Endothelial cell of umbilical vein (primary cell): Measurements from ENCODE around the gene SPIB. TPM values are rescaled to one million over a fixed set of nuclear protein-coding genes. Genes with fewer than 3 reads are reported as not detected.

Experiments
- BruUV-seq: library from RNA; stranded (reverse); fragments of 400-500 nt; replicated peaks from 2 replicates; lab custom pipeline; 2021; lab: Mats Ljungman, UMichigan
- CTCF ChIA-PET: fragments of 300-600, 350-600 bp; sonication (Branson Sonifier 250); formaldehyde crosslinking; loops from one replicate; lab custom pipeline; 2021; ENCODE audit warnings: antibody characterized with exemption, inconsistent platforms; lab: Charles Lee
- POLR2A ChIA-PET: fragments of 300-600, 350-600 bp; sonication (Branson Sonifier 250); formaldehyde crosslinking; loops from one replicate; lab custom pipeline; 2021; ENCODE audit warnings: antibody characterized with exemption, inconsistent platforms; lab: Charles Lee
- DNase-seq: peaks from one replicate; pipeline ENCODE4 v3.0.0-alpha.2; 2011; ENCODE audit warnings: low read depth, low spot score
- FAIRE-seq: peaks from 2 replicates; lab custom pipeline; 2011; peaks lifted over from hg19 to GRCh38; lab: Jason Lieb, UNC
- H2AFZ ChIP-seq: 2 replicates; pipeline ENCODE4 v1.6.0; 2012; ENCODE audit warnings: low read depth, low read length, control low read depth, inconsistent platforms
- H3K27ac ChIP-seq: 2 replicates; pipeline ENCODE4 v1.5.1; 2011; ENCODE audit warnings: low read depth, mild to moderate bottlenecking, control low read depth, low read length, moderate library complexity; ENCODE audit not compliant: insufficient read depth
- H3K27me3 ChIP-seq, 2 experiments: 2 replicates each; pipeline versions ENCODE4 v1.6.0 to v1.6.1; 2011; ENCODE audit warnings: low read length in 2 of 2, mixed read lengths in 1 of 2; ENCODE audit not compliant: control insufficient read depth in 2 of 2, insufficient read depth in 2 of 2
- H3K36me3 ChIP-seq, 2 experiments: 2 replicates in 1 of 2; 3 replicates in 1 of 2; pipeline ENCODE4 v1.5.1; 2011; ENCODE audit warnings: low read length in 2 of 2, mild to moderate bottlenecking in 1 of 2, moderate library complexity in 1 of 2; ENCODE audit not compliant: control insufficient read depth in 2 of 2, insufficient read depth in 2 of 2; ENCODE audit errors: extremely low read depth in 1 of 2
- H3K4me1 ChIP-seq: 3 replicates; pipeline ENCODE4 v1.5.1; 2011; ENCODE audit warnings: mild to moderate bottlenecking, low read length; ENCODE audit not compliant: control insufficient read depth, insufficient read depth; ENCODE audit errors: extremely low read depth
- H3K4me2 ChIP-seq: 2 replicates; pipeline ENCODE4 v1.6.1; 2011; ENCODE audit warnings: low read length, control low read depth, mixed read lengths; ENCODE audit not compliant: insufficient read depth
- H3K4me3 ChIP-seq, 3 experiments: fragments of 200-600 bp in 1 of 3; sonication (generic), shearing (Covaris generic) in 1 of 3; replicated peaks in 1 of 3; 2 replicates each; pipeline ENCODE4 v1.5.1; 2011 to 2016; ENCODE audit warnings: control low read depth in 3 of 3, low read length in 3 of 3, mild to moderate bottlenecking in 2 of 3, inconsistent platforms in 1 of 3, low read depth in 1 of 3, moderate library complexity in 1 of 3; ENCODE audit not compliant: insufficient read depth in 1 of 3
- H3K79me2 ChIP-seq: 2 replicates; pipeline ENCODE4 v1.6.0; 2012; ENCODE audit warnings: low read length, inconsistent platforms; ENCODE audit not compliant: control insufficient read depth, insufficient read depth
- H3K9ac ChIP-seq: replicated peaks from 2 replicates; pipeline ENCODE3; 2011; ENCODE audit warnings: low read length, control low read depth; ENCODE audit not compliant: insufficient read depth; ENCODE audit errors: extremely low read depth
- H3K9me1 ChIP-seq: replicated peaks from 3 replicates; pipeline ENCODE4 v1.6.0; 2011; ENCODE audit warnings: mild to moderate bottlenecking, low read length; ENCODE audit not compliant: control insufficient read depth, insufficient read depth; ENCODE audit errors: extremely low read depth
- H3K9me3 ChIP-seq: replicated peaks from 2 replicates; pipeline ENCODE4 v1.5.1; 2012; ENCODE audit warnings: low read length, inconsistent platforms; ENCODE audit not compliant: control insufficient read depth, insufficient read depth
- H4K20me1 ChIP-seq: replicated peaks from 2 replicates; pipeline ENCODE3; 2011; ENCODE audit warnings: mild to moderate bottlenecking, low read length; ENCODE audit not compliant: control insufficient read depth, insufficient read depth; ENCODE audit errors: extremely low read depth
- CTCF ChIP-seq, 2 donors: IDR thresholded peaks; 1 replicate in 1 of 2; 2 replicates in 1 of 2; pipeline ENCODE4 v1.5.1; 2011; ENCODE audit warnings: low read length in 2 of 2, mild to moderate bottlenecking in 2 of 2, moderate library complexity in 2 of 2, control low read depth in 1 of 2, inconsistent platforms in 1 of 2, low read depth in 1 of 2; ENCODE audit not compliant: insufficient read depth in 1 of 2; ENCODE audit errors: extremely low read depth in 1 of 2
- EZH2 ChIP-seq: IDR thresholded peaks from 2 replicates; pipeline ENCODE4 v1.6.1; 2012; ENCODE audit warnings: borderline replicate concordance, low read depth, mild to moderate bottlenecking, moderate library complexity, low read length, inconsistent platforms; ENCODE audit not compliant: severe bottlenecking
- MYC ChIP-seq: IDR thresholded peaks from one replicate; pipeline ENCODE4 v1.6.1; 2011; ENCODE audit warnings: mild to moderate bottlenecking, low read depth, low read length
- POLR2A ChIP-seq: IDR thresholded peaks from 2 replicates; pipeline ENCODE4 v1.6.1; 2012; ENCODE audit warnings: low read depth, mild to moderate bottlenecking, control low read depth, low read length
- dilution Hi-C: fragments of 300-500 bp; cut with MboI; formaldehyde crosslinking; loops from one replicate; pipeline ENCODE4 v1.15.0; 2019; ENCODE audit warnings: low sequenced_read_pairs; ENCODE audit not compliant: extremely low pct_ligation_motif_present
- intact Hi-C: fragments of 100-400 bp; cut with micrococcal nuclease; formaldehyde crosslinking; loops from one replicate; pipeline ENCODE4 v1.10.0; 2022
- polyA plus RNA-seq, 4 experiments: library from polyadenylated mRNA; depleted of rRNA in 3 of 4; stranded (reverse) in 3 of 4; unstranded in 1 of 4; fragments of >200 nt; gene quantifications; 2 replicates each; pipeline versions ENCODE4 v1.2.1 to v1.2.3, GENCODE V29; 2011 to 2012; ENCODE audit warnings: missing spikeins in 1 of 4
- total RNA-seq: library from RNA; stranded (reverse); gene quantifications from 2 replicates; pipeline ENCODE4 v1.2.3, GENCODE V29; 2021

SPIB gene
- total and polyA plus RNA-seq, 2 donors (not counting 3 experiments of a cell fraction or from before 2014, with no cell fraction given) = not detected

- Histone ChIP-seq H3K4me1 (peaks cover 6% of the 10 kb centered on the region), H3K9me3 (no peaks in the 10 kb centered on the region), H3K9ac (no peak overlapping the region), H3K36me3 (no peaks in the 10 kb centered on the region), H3K27me3 (peaks cover 4 to 13% of the 10 kb centered on the region in 2 experiments), H3K4me3 (peak overlapping the region in 1 of 3 experiments; percentile 39), H3K9me1 (no peaks in the 10 kb centered on the region), H3K27ac (no peak overlapping the region), H4K20me1 (no peaks in the 10 kb centered on the region), H2AFZ (peak overlapping the region; percentile 99), H3K4me2 (peak overlapping the region; percentile 55), H3K79me2 (no peaks in the 10 kb centered on the region)
- no TSS peak for BruUV-seq
- intact Hi-C loops = loop anchor here (1.0 to 2.0 kb wide), 3 partner anchors 47 to 80 kb away; partner anchors contain the start of genes JOSD2, NR1H2 and POLD1
- no peak for DNase-seq
- dilution Hi-C loops = no loop called here
- ChIA-PET CTCF (no interaction called here), POLR2A (no interaction called here)
- TF ChIP-seq EZH2 (no peak), CTCF (IDR thresholded peaks at IDR 0.05; ENCODE audit: extremely low read depth in 1 of 2, insufficient read depth in 1 of 2, low read depth in 1 of 2, low read length in 2 of 2) (no peak), POLR2A (no peak)
- no peak for FAIRE-seq
Observed at GRCh38 chr19:50430888-50431342, 12.2 kb downstream of the SPIB start.

GRCh38 chr19:50431343-50432220, 12.8 kb downstream of the SPIB start:
- H3K4me3 ChIP-seq = peak overlapping the region in 2 of 3 experiments; percentile 39 to 51
- no peaks in the 10 kb centered on the region for H3K36me3 ChIP-seq
- dilution Hi-C loops (no loop called here), intact Hi-C loops (loop anchor here (1.0 to 2.0 kb wide), 3 partner anchors 47 to 80 kb away; partner anchors contain the start of genes JOSD2, NR1H2 and POLD1)
- peak overlapping the region; percentile 55 for H3K4me2 ChIP-seq
- TF ChIP-seq EZH2 (peak; percentile 42), MYC (no peak), POLR2A (no peak)
- H3K4me1 ChIP-seq = peaks cover 6% of the 10 kb centered on the region
- H3K9ac ChIP-seq = no peak overlapping the region
- DNase-seq (peak; percentile 86), FAIRE-seq (peak; percentile 86)
- BruUV-seq = no TSS peak
- no peaks in the 10 kb centered on the region for H3K9me3 ChIP-seq
- POLR2A ChIA-PET = no interaction called here
- no peak overlapping the region for H3K27ac ChIP-seq
- H3K9me1 ChIP-seq = no peaks in the 10 kb centered on the region
- CTCF ChIA-PET = no interaction called here
- peak overlapping the region; percentile 99 for H2AFZ ChIP-seq
- H4K20me1 ChIP-seq = no peaks in the 10 kb centered on the region
- peaks cover 4 to 13% of the 10 kb centered on the region in 2 experiments for H3K27me3 ChIP-seq
- H3K79me2 ChIP-seq = no peaks in the 10 kb centered on the region
